Measurements from ENCODE around the gene ARHGAP15. TPM values are rescaled to one million over a fixed set of nuclear protein-coding genes. Genes with fewer than 3 reads are reported as not detected.

The ARHGAP15 gene
- total RNA-seq, 1 donor from 2014 or later: 5.4 TPM

DNA sequence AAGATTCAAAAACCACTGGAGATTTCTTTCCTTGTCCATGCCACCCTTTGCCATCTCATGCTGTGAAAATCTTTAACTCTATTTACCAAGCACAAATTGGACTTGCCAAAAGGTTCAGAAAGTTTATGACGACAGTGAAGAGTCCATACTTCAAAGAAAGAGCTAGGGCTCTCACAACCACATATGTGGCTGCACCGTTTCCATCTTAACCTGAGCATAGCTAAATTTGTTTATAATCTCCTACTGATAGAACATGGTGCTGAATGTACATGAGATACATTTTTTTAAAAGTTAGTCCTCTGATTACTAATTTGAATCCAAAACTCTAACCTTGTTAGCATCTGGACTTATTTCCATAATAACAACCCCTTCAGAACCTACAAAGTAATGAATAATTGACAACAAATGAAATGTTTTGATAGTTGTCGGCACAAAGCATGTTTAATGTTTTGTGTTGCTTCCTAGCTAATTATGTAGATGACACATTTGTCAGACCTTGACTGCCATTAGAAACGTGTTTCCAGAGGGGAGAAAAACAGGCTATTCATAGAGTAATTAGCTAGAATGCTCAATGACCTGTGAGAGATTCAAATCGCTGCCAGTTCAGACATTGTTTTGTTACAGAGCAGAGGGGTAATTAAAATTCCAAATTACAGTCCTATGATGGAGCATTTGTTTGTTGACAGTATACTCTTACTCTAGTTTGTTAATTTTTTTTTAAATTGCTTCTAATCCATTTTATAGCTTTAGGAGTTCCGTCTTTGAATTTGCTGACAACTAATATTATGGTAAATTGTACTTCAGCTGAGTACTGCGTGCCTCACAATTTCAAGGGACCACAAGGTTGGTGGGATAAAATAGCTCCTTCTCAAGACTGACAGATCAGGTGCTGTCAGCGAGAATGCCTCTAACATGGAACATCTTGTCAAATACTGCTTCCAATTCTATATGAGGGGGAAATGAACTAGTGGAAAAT is 31.8 kb downstream of the ARHGAP15 start:
- no peak for DNase-seq
- no peak for ATAC-seq (ENCODE audit: poor library complexity)
- intact Hi-C loops (cut with DNase I): no loop called here

- DNase-seq (no peak), ATAC-seq (ENCODE audit: poor library complexity) (no peak)
Measured at GRCh38 chr2:143162123-143162837, 33.1 kb downstream of the ARHGAP15 start.

GRCh38 chr2:143162997-143163396 is 33.8 kb downstream of the ARHGAP15 start:
- DNase-seq (no peak), ATAC-seq (ENCODE audit: poor library complexity) (no peak)
- intact Hi-C loops (cut with DNase I): no loop called here

More at GRCh38 chr2:143162123-143162837, 33.1 kb downstream of the ARHGAP15 start:
- intact Hi-C loops (cut with DNase I): no loop called here

DNA sequence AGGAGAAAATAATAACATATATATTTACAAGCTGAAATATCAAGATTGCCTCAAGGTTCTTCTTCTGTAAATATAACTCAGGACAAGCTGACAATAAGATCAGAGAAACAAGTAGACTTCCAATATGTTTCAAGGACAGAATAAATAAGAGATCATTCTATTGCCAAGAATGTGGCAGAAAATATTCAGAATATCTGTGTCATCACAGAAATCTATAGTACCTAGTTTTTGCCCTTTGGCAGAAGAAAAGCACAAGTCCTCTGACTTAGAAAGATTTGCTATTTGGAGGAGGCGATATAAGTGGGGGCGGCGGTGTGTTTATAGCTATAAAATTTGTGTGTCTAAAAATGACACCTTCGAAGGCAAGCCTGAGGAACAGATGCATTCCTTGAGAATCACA is 34.3 kb downstream of the ARHGAP15 start:
- intact Hi-C loops (cut with DNase I): no loop called here
- ATAC-seq (ENCODE audit: poor library complexity) (no peak), DNase-seq (no peak)

DNA sequence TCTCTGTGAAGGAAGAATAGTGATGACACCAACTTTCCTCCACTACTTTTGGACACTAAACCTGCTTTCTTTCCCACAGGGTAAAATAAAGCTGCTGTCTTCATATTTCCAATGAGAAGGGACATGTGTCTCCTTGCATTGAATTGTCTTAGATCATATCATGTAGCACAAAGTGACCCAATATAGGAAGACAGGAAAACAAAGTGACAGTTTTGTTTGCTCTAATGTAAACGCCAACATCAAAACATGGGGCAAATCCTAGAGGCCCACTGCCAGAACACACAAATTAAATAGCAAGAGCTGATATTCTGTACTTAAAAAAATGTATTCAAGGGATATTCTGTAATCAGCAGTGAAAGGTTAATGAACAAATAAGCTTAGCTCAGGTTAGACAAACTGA is 36.1 kb downstream of the ARHGAP15 start:
- ATAC-seq (ENCODE audit: poor library complexity) (no peak), DNase-seq (no peak)
- intact Hi-C loops (cut with DNase I): no loop called here

DNA sequence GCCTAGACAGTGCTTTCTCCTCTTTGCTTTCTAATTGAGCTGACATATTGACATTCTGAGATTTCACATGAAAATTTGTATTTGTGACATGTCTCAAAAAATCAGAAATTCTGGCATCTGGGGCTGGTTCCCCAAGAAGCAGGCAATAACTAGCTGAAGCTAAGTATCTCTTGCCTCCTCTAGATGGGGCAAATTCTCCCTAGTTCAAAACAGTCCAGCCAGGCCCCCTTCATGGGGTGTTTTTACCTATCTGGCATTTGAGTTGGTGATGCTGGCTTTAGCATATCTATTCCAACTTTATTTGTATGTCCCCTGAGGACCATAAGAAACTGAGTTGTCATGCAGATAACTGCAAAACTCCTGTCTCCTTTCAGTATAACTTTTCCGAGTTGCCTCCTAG is 39.9 kb downstream of the ARHGAP15 start:
- no peak for ATAC-seq (ENCODE audit: poor library complexity)

GRCh38 chr2:143171817-143172216 is 42.6 kb downstream of the ARHGAP15 start:
- DNase-seq (no peak), ATAC-seq (ENCODE audit: poor library complexity) (no peak)
- intact Hi-C loops (cut with DNase I): no loop called here

More for the DNA sequence above, 39.9 kb downstream of the ARHGAP15 start:
- DNase-seq: no peak
- intact Hi-C loops (cut with DNase I): no loop called here

DNA sequence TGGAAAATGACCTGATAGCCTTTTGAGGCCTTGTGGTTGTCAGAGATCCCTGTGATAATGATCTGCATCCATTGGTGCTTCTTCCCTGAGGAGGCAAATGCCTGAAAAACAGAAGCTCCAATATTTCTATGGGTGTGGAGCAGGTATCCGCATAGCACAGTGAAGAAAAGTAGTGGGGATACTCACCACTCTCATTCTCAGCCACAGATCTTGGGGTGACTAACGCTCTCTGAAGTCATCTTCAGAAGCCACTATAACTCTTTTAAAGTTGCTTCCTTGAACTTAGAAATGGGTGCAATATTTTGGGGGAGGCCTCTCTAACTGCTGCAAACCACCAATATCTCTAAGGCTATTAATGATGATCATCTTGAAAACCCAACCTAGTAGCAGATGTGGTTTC is 46.2 kb downstream of the ARHGAP15 start:
- DNase-seq (no peak), ATAC-seq (ENCODE audit: poor library complexity) (no peak)
- intact Hi-C loops (cut with DNase I): no loop called here

DNA sequence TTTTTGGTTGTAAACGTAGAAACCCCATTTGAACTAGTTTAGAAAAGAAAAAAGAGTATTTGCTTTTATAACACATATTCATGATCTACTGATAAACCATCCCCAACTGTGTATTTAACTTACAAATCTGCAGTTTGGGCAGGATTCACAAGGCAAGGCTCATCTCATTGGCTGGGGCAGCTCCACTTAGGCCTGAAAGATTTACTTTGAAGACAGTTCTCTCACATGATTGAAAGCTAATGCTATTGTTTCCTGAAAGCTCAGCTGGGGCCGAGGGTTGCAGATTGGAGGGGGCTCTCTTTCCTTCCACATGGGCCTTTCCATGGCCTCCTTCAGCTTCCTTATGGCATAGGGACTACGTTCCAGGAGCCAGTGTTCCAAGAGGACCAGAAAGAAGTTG is 47.4 kb downstream of the ARHGAP15 start:
- DNase-seq: no peak
- intact Hi-C loops (cut with DNase I): no loop called here

GRCh38 chr2:143177096-143177786 is 48.0 kb downstream of the ARHGAP15 start:
- no peak for ATAC-seq (ENCODE audit: poor library complexity)
- no peak for DNase-seq
- intact Hi-C loops (cut with DNase I): no loop called here

More for the DNA sequence above, 47.4 kb downstream of the ARHGAP15 start:
- no peak for ATAC-seq (ENCODE audit: poor library complexity)

DNA sequence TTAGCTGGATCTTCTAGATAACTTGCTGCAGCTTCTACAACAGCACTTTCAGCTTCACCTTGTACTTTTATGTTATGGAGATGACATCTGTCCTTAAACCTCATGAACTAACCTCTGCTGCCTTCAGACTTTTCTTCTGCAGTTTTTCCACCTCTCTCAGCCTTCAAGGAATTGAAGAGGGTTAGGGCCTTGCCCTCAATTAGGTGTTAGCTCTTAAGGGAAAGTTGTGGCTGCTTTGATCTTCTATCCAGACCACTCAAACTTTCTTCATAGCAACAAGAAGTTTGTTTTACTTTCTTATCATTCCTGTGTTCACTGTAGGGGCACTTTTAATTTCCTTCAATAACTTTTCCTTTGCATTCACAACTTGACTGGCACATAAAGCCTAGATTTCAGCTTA is 52.3 kb downstream of the ARHGAP15 start:
- ATAC-seq (ENCODE audit: poor library complexity) (no peak), DNase-seq (no peak)
- intact Hi-C loops (cut with DNase I): no loop called here

- intact Hi-C loops (cut with DNase I): no loop called here
- ATAC-seq (ENCODE audit: poor library complexity) (no peak), DNase-seq (no peak)
Measured at GRCh38 chr2:143182649-143183048, 53.4 kb downstream of the ARHGAP15 start.

DNA sequence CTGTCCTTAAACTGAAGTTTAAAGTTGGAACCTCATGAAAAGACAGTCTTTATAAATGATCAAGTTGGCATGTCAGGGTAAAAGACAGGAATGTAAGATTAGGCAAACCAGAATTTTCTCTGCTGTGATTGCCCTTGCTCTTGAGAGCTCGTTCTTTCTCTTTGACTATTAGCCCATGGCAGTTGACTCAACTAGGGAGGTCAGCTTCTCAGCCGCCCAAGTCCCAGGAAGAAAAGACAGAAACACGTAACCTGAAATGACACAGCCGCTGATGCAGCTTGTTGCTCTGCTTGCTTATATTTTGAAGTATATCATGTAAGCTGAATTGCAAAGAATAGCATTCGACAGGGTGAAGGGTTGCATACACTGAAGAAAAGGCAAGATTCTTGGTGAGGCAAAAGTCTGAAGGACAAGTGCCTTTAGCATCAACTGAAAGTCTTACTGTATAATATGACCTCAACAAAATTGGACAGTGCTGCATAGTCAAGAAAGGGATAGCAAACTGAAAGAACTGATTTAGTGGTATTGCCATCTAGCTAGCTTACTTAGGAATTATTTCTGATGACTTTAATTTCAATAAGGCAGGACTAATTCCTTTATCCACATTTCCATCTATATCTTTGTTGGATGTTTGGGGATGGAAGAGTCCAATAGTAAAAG is 54.7 kb downstream of the ARHGAP15 start:
- intact Hi-C loops (cut with DNase I): no loop called here
- DNase-seq: no peak
- ATAC-seq (ENCODE audit: poor library complexity): no peak

DNA sequence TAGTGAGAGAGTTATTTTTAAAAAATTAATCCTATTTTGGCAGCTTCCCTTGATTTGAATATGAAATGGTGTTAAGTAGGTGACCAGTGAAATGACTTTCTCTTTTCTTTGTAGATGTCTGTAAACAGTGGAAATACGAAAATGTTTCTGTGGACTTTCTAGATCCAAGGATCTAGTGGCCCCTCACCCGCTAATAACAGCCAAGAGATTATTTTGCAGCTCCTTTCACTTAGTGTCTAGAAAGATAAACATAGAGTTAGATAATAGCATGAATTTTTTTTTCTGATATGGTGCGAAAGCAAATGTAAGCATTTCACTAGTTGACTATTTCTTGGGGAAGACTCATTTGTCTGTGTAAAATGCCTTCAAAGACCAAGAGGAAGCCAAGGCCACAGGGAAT is 57.7 kb downstream of the ARHGAP15 start:
- ATAC-seq (ENCODE audit: poor library complexity) (no peak), DNase-seq (no peak)
- intact Hi-C loops (cut with DNase I): no loop called here

DNA sequence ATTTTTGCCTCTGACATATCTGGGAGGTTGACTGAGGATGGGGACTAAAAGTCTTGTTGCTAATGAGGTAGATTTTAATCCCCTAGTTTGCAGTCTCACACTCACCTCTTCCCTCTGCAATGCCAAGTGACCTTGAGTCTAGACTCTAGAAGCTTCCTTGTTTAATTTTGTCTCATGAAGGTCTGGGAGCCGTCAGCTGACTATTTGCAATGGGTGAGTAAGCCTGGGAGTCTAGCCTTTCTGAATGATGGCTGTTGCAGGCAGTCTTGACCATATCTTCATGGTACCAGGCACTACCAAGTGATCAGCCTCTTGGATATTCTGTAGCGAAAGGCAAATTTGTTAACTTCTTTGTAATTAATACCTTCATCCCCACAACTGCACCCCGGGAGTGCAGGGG is 61.2 kb downstream of the ARHGAP15 start:
- ATAC-seq (ENCODE audit: poor library complexity): no peak
- no peak for DNase-seq
- intact Hi-C loops (cut with DNase I): no loop called here

DNA sequence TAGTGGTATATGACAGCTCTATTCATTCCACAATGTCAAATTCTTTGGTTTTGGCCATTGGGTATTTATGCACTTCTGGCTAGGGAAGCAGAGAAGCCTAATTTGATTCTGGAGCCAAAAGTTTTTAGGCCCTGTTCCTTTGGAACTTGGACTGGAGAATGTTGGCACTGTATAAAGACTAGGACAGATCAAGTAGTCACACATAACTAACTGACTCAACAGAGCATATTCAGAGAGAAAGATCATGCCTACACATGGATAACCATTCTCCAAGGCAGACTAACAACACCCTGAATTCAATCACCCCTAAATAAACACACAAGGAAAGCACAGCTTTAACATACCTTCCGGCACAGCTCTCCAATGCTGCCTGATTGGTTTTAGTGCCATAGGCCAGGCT is 62.9 kb downstream of the ARHGAP15 start:
- no peak for ATAC-seq (ENCODE audit: poor library complexity)
- intact Hi-C loops (cut with DNase I): no loop called here
- DNase-seq: no peak

DNA sequence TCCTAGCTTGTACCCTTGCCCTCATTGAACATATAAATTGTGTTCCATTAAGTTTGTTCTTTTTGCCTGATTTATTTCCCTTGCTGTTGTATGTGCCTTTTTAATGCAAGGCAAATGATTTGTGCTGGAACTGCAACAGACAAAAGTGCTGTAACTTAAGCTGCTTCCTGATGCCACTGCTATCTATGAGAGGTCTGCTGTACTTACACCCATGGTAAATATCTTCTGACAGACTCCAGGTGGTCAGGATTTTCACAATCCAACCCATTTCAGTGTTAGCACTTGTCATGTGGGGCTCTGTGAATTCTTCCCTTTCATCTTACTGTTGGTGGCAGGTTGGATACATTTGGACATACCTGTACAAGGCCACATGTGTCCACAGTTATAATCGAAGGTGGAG is 63.5 kb downstream of the ARHGAP15 start:
- DNase-seq: no peak
- no peak for ATAC-seq (ENCODE audit: poor library complexity)

DNA sequence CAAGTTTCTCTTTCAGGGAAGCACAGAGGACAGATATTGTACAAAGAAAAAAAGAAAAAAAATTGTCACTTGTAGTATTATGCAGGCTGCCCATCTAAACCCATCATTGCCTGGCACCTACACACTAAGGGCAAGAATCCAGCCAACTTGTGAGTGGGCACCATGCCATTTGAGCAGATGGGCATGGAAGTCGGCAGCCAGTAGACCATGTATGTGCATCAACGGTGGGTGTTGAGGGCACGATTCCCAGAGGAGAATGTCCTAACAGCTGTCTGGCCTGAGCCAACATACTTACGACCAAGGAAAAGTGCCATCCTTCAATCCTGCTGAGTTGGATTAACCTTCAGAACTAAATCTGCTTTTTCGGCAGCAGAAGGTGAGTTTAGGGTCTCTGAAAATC is 63.9 kb downstream of the ARHGAP15 start:
- DNase-seq (no peak), ATAC-seq (ENCODE audit: poor library complexity) (no peak)
- intact Hi-C loops (cut with DNase I): no loop called here

More for the DNA sequence above, 63.5 kb downstream of the ARHGAP15 start:
- intact Hi-C loops (cut with DNase I): no loop called here

- intact Hi-C loops (cut with DNase I): no loop called here
- DNase-seq: no peak
Measured at GRCh38 chr2:143195511-143195910, 66.3 kb downstream of the ARHGAP15 start.

More at GRCh38 chr2:143195511-143195910, 66.3 kb downstream of the ARHGAP15 start:
- ATAC-seq (ENCODE audit: poor library complexity): no peak

Data from Right ventricle myocardium superior (tissue), 1 donor.